D721Med (cell line): Measurements from ENCODE around the gene CERS4.
A peak's percentile ranks its signal among the peaks of the same experiment; 100 is the strongest.

Experiments
- DNase-seq: peaks from one replicate; pipeline ENCODE4 v3.0.0; 2011; ENCODE audit warnings: low spot score; ENCODE audit not compliant: insufficient read length
- FAIRE-seq: peaks from 2 replicates; lab custom pipeline; 2011; peaks lifted over from hg19 to GRCh38; lab: Jason Lieb, UNC
- CTCF ChIP-seq: IDR thresholded peaks from 2 replicates; pipeline ENCODE4 v1.5.1; 2012; ENCODE audit warnings: mild to moderate bottlenecking, control low read depth; ENCODE audit not compliant: insufficient read depth; ENCODE audit errors: missing control alignments

CERS4 gene

GRCh38 chr19:8253678-8254077, 44.5 kb downstream of the CERS4 start:
- DNase-seq: no peak
- FAIRE-seq: no peak
- no peak for TF ChIP-seq CTCF

- no peak for TF ChIP-seq CTCF
- DNase-seq: peak; percentile 8
- no peak for FAIRE-seq
These were observed 45.3 kb downstream of the CERS4 start for GRCh38 chr19:8254286-8255001.

GRCh38 chr19:8255426-8256125, 46.4 kb downstream of the CERS4 start:
- TF ChIP-seq CTCF: no peak
- DNase-seq (peak; percentile 10), FAIRE-seq (no peak)

- no peak for FAIRE-seq
- DNase-seq: peak; percentile 14
- no peak for TF ChIP-seq CTCF
These were observed 47.3 kb downstream of the CERS4 start for GRCh38 chr19:8256276-8257051.

- no peak for FAIRE-seq
- DNase-seq: peak; percentile 12
- no peak for TF ChIP-seq CTCF
These were observed 47.9 kb downstream of the CERS4 start for GRCh38 chr19:8257052-8257443.

- FAIRE-seq (no peak), DNase-seq (peak; percentile 13)
- no peak for TF ChIP-seq CTCF
These were observed 50.2 kb downstream of the CERS4 start for GRCh38 chr19:8259142-8259921.
